Fibroblast of skin of left biceps (primary cell): ENCODE measurements around the gene INPP5K.

Experiments
- DNase-seq, 2 experiments: peaks; one replicate each; pipeline ENCODE4 v3.0.0-alpha.2; 2013; ENCODE audit warnings: low read depth in 2 of 2

The INPP5K gene

GRCh38 chr17:1506649-1507267 is 9.7 kb downstream of the INPP5K start:
- DNase-seq, result no peak

GRCh38 chr17:1505586-1505985 is 10.8 kb downstream of the INPP5K start:
- no peak for DNase-seq

- DNase-seq, result no peak
Observed at GRCh38 chr17:1504866-1505265, 11.5 kb downstream of the INPP5K start.

- DNase-seq, result no peak
Observed at GRCh38 chr17:1503699-1504098, 12.7 kb downstream of the INPP5K start.

GRCh38 chr17:1498869-1499268 is 17.5 kb downstream of the INPP5K start:
- DNase-seq, result no peak

GRCh38 chr17:1498233-1498632 is 18.2 kb downstream of the INPP5K start:
- no peak for DNase-seq

- DNase-seq, result no peak
Observed at GRCh38 chr17:1497831-1498230, 18.6 kb downstream of the INPP5K start.

GRCh38 chr17:1496869-1497268 is 19.5 kb downstream of the INPP5K start:
- no peak for DNase-seq

GRCh38 chr17:1495265-1495989 is 21.0 kb downstream of the INPP5K start:
- no peak for DNase-seq

- no peak for DNase-seq
Observed at GRCh38 chr17:1494736-1495253, 21.6 kb downstream of the INPP5K start.

- no peak for DNase-seq
Observed at GRCh38 chr17:1494203-1494602, 22.2 kb downstream of the INPP5K start.

GRCh38 chr17:1493291-1493980 is 23.0 kb downstream of the INPP5K start:
- DNase-seq, result no peak

- no peak for DNase-seq
Observed at GRCh38 chr17:1492249-1493206, 23.9 kb downstream of the INPP5K start, which contains the start of gene MYO1C. TSS of gene MYO1C (minus strand) at chr17:1492686. CDS start at chr17:1492487, 199 bp downstream.

- DNase-seq, result no peak
Observed at GRCh38 chr17:1491443-1492248, 24.8 kb downstream of the INPP5K start.

- peak in 1 of 2 experiments; percentile 22 for DNase-seq
Observed at GRCh38 chr17:1490643-1491442, 25.6 kb downstream of the INPP5K start.

- no peak for DNase-seq
Observed at GRCh38 chr17:1488826-1489270, 27.6 kb downstream of the INPP5K start.

GRCh38 chr17:1487939-1488825 is 28.2 kb downstream of the INPP5K start:
- peak; percentile 77 to 80 for DNase-seq
